ENCODE results near the gene VKORC1L1. TPM values are rescaled to one million over a fixed set of nuclear protein-coding genes. Genes with fewer than 3 reads are reported as not detected.

VKORC1L1 gene
- total RNA-seq, 1 experiment from 2014 or later, result 25.3 TPM

GRCh38 chr7:65974876-65975275 lies 102.0 kb downstream of the VKORC1L1 start:
- CTCF ChIA-PET, result no interaction called here
- Mint-ChIP-seq H3K4me1 (ENCODE audit: low read depth, unreplicated experiment) (no peaks in the 10 kb centered on the region), H3K27ac (ENCODE audit: unreplicated experiment) (no peak overlapping the region), H3K9me3 (ENCODE audit: low read depth, unreplicated experiment) (no peaks in the 10 kb centered on the region), H3K36me3 (ENCODE audit: insufficient read depth, unreplicated experiment) (peaks cover 16% of the 10 kb centered on the region), H3K4me3 (ENCODE audit: low read depth, unreplicated experiment) (no peak overlapping the region), H3K27me3 (ENCODE audit: unreplicated experiment) (no peaks in the 10 kb centered on the region)
- DNase-seq, result no peak
- BruUV-seq (replicated peaks), result no TSS peak
- intact Hi-C loops (cut with micrococcal nuclease; ENCODE audit: unreplicated experiment), result no loop called here
- no peak for TF ChIP-seq CTCF (IDR thresholded peaks at IDR 0.05; ENCODE audit: unreplicated experiment)

- TF ChIP-seq CTCF (IDR thresholded peaks at IDR 0.05; ENCODE audit: unreplicated experiment), result no peak
- Mint-ChIP-seq H3K36me3 (ENCODE audit: insufficient read depth, unreplicated experiment) (peaks cover 23% of the 10 kb centered on the region), H3K4me3 (ENCODE audit: low read depth, unreplicated experiment) (no peak overlapping the region), H3K4me1 (ENCODE audit: low read depth, unreplicated experiment) (no peaks in the 10 kb centered on the region), H3K9me3 (ENCODE audit: low read depth, unreplicated experiment) (no peaks in the 10 kb centered on the region), H3K27ac (ENCODE audit: unreplicated experiment) (no peak overlapping the region), H3K27me3 (ENCODE audit: unreplicated experiment) (no peaks in the 10 kb centered on the region)
- no peak for DNase-seq
- CTCF ChIA-PET, result no interaction called here
- intact Hi-C loops (cut with micrococcal nuclease; ENCODE audit: unreplicated experiment), result no loop called here
- no TSS peak for BruUV-seq (replicated peaks)
Observed at GRCh38 chr7:65975814-65976445, 103.1 kb downstream of the VKORC1L1 start.

- no peak overlapping the region for H3K27ac Mint-ChIP-seq (ENCODE audit: unreplicated experiment)
- H3K9me3 Mint-ChIP-seq (ENCODE audit: low read depth, unreplicated experiment), result no peaks in the 10 kb centered on the region
- BruUV-seq (replicated peaks), result no TSS peak
- no peak overlapping the region for H3K4me3 Mint-ChIP-seq (ENCODE audit: low read depth, unreplicated experiment)
- no peak for TF ChIP-seq CTCF (IDR thresholded peaks at IDR 0.05; ENCODE audit: unreplicated experiment)
- CTCF ChIA-PET, result no interaction called here
- no peaks in the 10 kb centered on the region for H3K27me3 Mint-ChIP-seq (ENCODE audit: unreplicated experiment)
- intact Hi-C loops (cut with micrococcal nuclease; ENCODE audit: unreplicated experiment), result no loop called here
- H3K36me3 Mint-ChIP-seq (ENCODE audit: insufficient read depth, unreplicated experiment), result peaks cover 31% of the 10 kb centered on the region
- no peak for DNase-seq
- no peaks in the 10 kb centered on the region for H3K4me1 Mint-ChIP-seq (ENCODE audit: low read depth, unreplicated experiment)
Observed at GRCh38 chr7:65976659-65977196, 103.9 kb downstream of the VKORC1L1 start.

- TF ChIP-seq CTCF (IDR thresholded peaks at IDR 0.05; ENCODE audit: unreplicated experiment), result no peak
- no peaks in the 10 kb centered on the region for H3K4me1 Mint-ChIP-seq (ENCODE audit: low read depth, unreplicated experiment)
- peaks cover 27% of the 10 kb centered on the region for H3K36me3 Mint-ChIP-seq (ENCODE audit: insufficient read depth, unreplicated experiment)
- H3K9me3 Mint-ChIP-seq (ENCODE audit: low read depth, unreplicated experiment), result no peaks in the 10 kb centered on the region
- H3K27me3 Mint-ChIP-seq (ENCODE audit: unreplicated experiment), result no peaks in the 10 kb centered on the region
- TSS peak; percentile 6 for BruUV-seq (replicated peaks)
- no peak overlapping the region for H3K27ac Mint-ChIP-seq (ENCODE audit: unreplicated experiment)
- CTCF ChIA-PET, result no interaction called here
- H3K4me3 Mint-ChIP-seq (ENCODE audit: low read depth, unreplicated experiment), result no peak overlapping the region
- DNase-seq, result no peak
- intact Hi-C loops (cut with micrococcal nuclease; ENCODE audit: unreplicated experiment), result no loop called here
Observed at GRCh38 chr7:65978891-65979582, 106.2 kb downstream of the VKORC1L1 start.
